GM12874 (cell line): ENCODE measurements around the gene ADGRB3.

Experiments used
- TF ChIP-seq, protein P1 (sequence below): IDR thresholded peaks from 2 replicates; pipeline ENCODE4 v1.5.1; 2011; ENCODE audit warnings: low read depth, mild to moderate bottlenecking, control low read depth, low read length, moderate library complexity; ENCODE audit not compliant: insufficient read depth

Gene ADGRB3

DNA sequence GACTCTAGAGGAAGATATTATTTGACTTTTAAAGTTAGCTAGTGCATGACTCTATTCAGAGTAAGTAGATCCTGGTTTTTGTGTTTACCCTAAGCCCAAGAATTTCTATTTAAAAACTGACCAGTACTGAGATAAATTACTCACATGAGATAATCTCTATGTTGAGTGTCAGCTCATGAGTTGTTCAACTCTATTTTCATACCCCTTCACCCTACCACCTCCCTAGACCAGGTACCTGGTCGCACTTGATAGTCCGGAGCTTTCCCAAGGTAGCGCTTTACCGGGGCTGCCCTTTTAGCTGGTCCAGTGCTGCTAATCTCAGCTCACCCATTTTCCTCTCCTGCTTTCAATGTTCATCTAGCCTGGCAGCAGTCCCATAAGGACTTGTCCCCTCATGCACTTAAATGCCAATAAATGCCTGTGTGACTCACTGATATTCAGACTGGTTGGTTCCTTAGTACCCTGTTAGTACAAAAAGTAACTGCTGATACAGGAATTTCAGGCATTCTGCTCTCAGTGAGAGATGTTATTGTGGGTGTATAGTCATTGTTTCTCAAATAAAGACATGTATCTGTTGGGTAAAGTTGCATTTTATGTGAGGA is 503.9 kb downstream of the ADGRB3 start:
- TF ChIP-seq, protein P1, sequence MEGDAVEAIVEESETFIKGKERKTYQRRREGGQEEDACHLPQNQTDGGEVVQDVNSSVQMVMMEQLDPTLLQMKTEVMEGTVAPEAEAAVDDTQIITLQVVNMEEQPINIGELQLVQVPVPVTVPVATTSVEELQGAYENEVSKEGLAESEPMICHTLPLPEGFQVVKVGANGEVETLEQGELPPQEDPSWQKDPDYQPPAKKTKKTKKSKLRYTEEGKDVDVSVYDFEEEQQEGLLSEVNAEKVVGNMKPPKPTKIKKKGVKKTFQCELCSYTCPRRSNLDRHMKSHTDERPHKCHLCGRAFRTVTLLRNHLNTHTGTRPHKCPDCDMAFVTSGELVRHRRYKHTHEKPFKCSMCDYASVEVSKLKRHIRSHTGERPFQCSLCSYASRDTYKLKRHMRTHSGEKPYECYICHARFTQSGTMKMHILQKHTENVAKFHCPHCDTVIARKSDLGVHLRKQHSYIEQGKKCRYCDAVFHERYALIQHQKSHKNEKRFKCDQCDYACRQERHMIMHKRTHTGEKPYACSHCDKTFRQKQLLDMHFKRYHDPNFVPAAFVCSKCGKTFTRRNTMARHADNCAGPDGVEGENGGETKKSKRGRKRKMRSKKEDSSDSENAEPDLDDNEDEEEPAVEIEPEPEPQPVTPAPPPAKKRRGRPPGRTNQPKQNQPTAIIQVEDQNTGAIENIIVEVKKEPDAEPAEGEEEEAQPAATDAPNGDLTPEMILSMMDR: no peak

GRCh38 chr6:69145062-69145461 is 510.0 kb downstream of the ADGRB3 start:
- TF ChIP-seq, protein P1: no peak

- TF ChIP-seq, protein P1: no peak
Observed at GRCh38 chr6:69146385-69146784, 511.3 kb downstream of the ADGRB3 start.

- TF ChIP-seq, protein P1: no peak
Observed at GRCh38 chr6:69155467-69155866, 520.4 kb downstream of the ADGRB3 start.

DNA sequence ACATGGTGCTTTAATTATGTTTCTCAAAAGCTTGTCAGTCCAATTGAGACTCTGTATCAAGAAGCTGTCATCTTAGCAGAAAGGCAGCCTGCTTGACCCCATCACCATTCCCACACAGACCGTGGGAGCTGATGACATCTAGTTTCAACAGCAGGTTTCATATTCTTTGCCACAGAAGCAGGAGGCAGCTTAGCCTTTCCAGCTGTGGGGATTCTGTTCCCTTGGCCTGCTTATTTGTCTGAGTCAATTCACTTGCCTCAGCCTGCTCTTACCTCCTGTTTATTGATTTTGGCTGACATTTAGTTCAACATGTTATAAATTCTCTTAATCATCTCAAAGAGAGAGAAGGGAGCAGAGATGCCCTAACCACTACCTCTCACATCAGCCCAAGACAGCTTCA is 527.7 kb downstream of the ADGRB3 start:
- TF ChIP-seq, protein P1: no peak

DNA sequence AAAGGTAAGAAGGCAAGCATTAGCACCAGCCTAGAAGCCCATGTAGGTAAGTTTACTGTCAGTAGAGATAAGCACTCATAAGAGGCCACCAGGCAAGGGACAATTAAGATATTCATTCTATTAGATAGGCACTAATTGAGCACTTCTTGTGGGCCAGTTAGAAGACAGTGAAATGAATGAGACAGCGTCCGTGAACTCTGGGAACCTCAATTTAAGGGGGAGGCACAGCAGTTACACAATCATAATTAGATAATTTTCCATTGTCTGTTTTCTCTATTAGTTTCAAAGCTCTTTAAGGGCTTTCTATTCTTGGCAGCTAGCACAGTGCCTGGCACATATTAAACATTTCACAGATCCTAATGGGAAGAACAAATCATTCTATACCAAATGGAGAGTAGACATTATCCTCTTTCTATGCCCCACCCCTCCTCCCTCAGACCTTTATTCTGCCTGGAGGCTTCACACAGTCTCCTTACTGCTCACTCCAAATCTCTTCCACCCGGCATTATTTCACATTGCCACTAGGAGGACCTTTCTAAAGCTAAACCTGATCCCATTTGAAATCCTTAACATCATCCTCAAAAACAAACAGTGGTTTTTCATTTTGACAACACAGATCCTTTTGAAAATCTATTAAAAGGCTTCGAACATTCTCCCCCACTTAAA is 529.6 kb downstream of the ADGRB3 start:
- TF ChIP-seq, protein P1: no peak

GRCh38 chr6:69179681-69180080 is 544.6 kb downstream of the ADGRB3 start:
- TF ChIP-seq, protein P1: no peak
